GM18907 (cell line): ENCODE data around the gene SCAF4.
"Not testable (repeated sequence)": the region's sequence is repeated elsewhere in the genome, so short reads cannot be mapped to it uniquely, and the experiment has no call there.

Experiments
- ATAC-seq: cut with Tn5 transposase; IDR thresholded peaks from one replicate; pipeline ENCODE4 v1.9.1; 2021; ENCODE audit warnings: mild to moderate bottlenecking, moderate library complexity; ENCODE audit not compliant: unreplicated experiment

The SCAF4 gene

GRCh38 chr21:31731857-31732596, at the start of gene SCAF4:
TSS of gene SCAF4 (minus strand) at chr21:31732118. CDS start at chr21:31731692, 426 bp downstream.
- ATAC-seq, result peak; percentile 82

GRCh38 chr21:31780944-31781343, 49.0 kb upstream of the SCAF4 start:
- ATAC-seq, result no peak

GRCh38 chr21:31778546-31778945, 46.6 kb upstream of the SCAF4 start:
- no peak for ATAC-seq

GRCh38 chr21:31777857-31778256, 45.9 kb upstream of the SCAF4 start:
- ATAC-seq, result no peak

GRCh38 chr21:31774031-31774430, 42.1 kb upstream of the SCAF4 start:
- ATAC-seq, result no peak

GRCh38 chr21:31772674-31773555, 41.0 kb upstream of the SCAF4 start:
- peak; percentile 88 for ATAC-seq

- ATAC-seq, result no peak
These were observed 39.8 kb upstream of the SCAF4 start for GRCh38 chr21:31771685-31772084.

- ATAC-seq, result no peak
These were observed 36.8 kb upstream of the SCAF4 start for GRCh38 chr21:31768710-31769109.

- no peak for ATAC-seq
These were observed 35.0 kb upstream of the SCAF4 start for GRCh38 chr21:31766899-31767298.

GRCh38 chr21:31765850-31766249, 33.9 kb upstream of the SCAF4 start:
- ATAC-seq, result not testable (repeated sequence)

- ATAC-seq, result no peak
These were observed 29.0 kb upstream of the SCAF4 start for GRCh38 chr21:31760931-31761330.

GRCh38 chr21:31756787-31757186, 24.9 kb upstream of the SCAF4 start:
- ATAC-seq, result no peak

- no peak for ATAC-seq
These were observed 23.1 kb upstream of the SCAF4 start for GRCh38 chr21:31755027-31755426.

GRCh38 chr21:31754708-31754960, 22.7 kb upstream of the SCAF4 start:
- ATAC-seq, result no peak

GRCh38 chr21:31753949-31754707, 22.2 kb upstream of the SCAF4 start:
- no peak for ATAC-seq

GRCh38 chr21:31752967-31753366, 21.0 kb upstream of the SCAF4 start:
- ATAC-seq, result no peak

GRCh38 chr21:31752352-31752751, 20.4 kb upstream of the SCAF4 start:
- no peak for ATAC-seq

GRCh38 chr21:31750843-31751242, 18.9 kb upstream of the SCAF4 start:
- ATAC-seq, result no peak

- ATAC-seq, result no peak
These were observed 12.4 kb upstream of the SCAF4 start for GRCh38 chr21:31744182-31744800.

- no peak for ATAC-seq
These were observed 11.8 kb upstream of the SCAF4 start for GRCh38 chr21:31743712-31744111.

GRCh38 chr21:31741116-31741515, 9.2 kb upstream of the SCAF4 start:
- no peak for ATAC-seq
